Adrenal gland (tissue), 12 donors: ENCODE data around the gene CADM1. TPM values are rescaled to one million over a fixed set of nuclear protein-coding genes. Genes with fewer than 3 reads are reported as not detected.

Experiments
- DNase-seq, 7 donors: peaks; one replicate each; pipeline ENCODE4 v3.0.0-alpha.2; 2019 to 2020
- H3K27ac ChIP-seq, 5 donors: fragments of 200-600 bp; sonication (generic) in 4 of 5; 1 replicate in 3 of 5; 2 replicates in 2 of 5; pipeline versions ENCODE4 v1.5.1 to v1.8.0; 2016 to 2020; ENCODE audit warnings: mild to moderate bottlenecking in 1 of 5
- H3K27me3 ChIP-seq: fragments of 200-600 bp; 2 replicates; pipeline ENCODE4 v1.8.0; 2021
- H3K36me3 ChIP-seq, 2 donors: fragments of 200-600 bp; replicated peaks in 1 of 2; 1 replicate in 1 of 2; 2 replicates in 1 of 2; pipeline versions ENCODE4 v1.5.1 to v1.8.0; 2018 to 2022
- H3K4me1 ChIP-seq, 2 donors: fragments of 200-600 bp; replicated peaks in 1 of 2; 1 replicate in 1 of 2; 2 replicates in 1 of 2; pipeline versions ENCODE4 v1.5.1 to v1.8.0; 2018 to 2021
- H3K4me3 ChIP-seq, 4 donors: fragments of 200-600 bp; sonication (generic) in 3 of 4; one replicate each; pipeline ENCODE4 v1.5.1; 2016 to 2018
- H3K9me3 ChIP-seq, 3 donors: fragments of 200-600 bp; sonication (generic) in 1 of 3; replicated peaks in 1 of 3; 1 replicate in 2 of 3; 2 replicates in 1 of 3; pipeline versions ENCODE4 v1.5.1 to v1.8.0; 2016 to 2021
- POLR2A ChIP-seq, 2 donors: fragments of 450-650 bp; IDR thresholded peaks; one replicate each; pipeline ENCODE4 v1.6.1; 2017; ENCODE audit warnings: antibody characterized with exemption in 2 of 2, mild to moderate bottlenecking in 2 of 2, moderate library complexity in 1 of 2
- WGBS, 4 donors: extraction: QIAGEN DNeasy Blood & Tissue Kit in 2 of 4; methylation state at CpG; one replicate each; pipeline versions ENCODE4 v1.1.5 to v1.1.7; 2013 to 2017; 5-methylcytosine and 5-hydroxymethylcytosine counted together
- intact Hi-C, 2 donors: fragments of 100-400 bp; cut with DNase I; formaldehyde crosslinking; loops; one replicate each; pipeline versions ENCODE4 v1.14.1 to v1.15.0; 2022 to 2023
- polyA plus RNA-seq, 3 donors: library from polyadenylated mRNA; stranded (reverse); fragments of 200-250 nt in 2 of 3; fragments of 350-450 nt in 1 of 3; fragmentation: Illumina TruSeq in 1 of 3; extraction: RNeasy Lipid Tissue Mini Kit (QIAGEN cat#74804) in 1 of 3; gene quantifications; one replicate each; pipeline ENCODE4 v1.2.3, GENCODE V29; 2013 to 2014
- total RNA-seq, 9 donors: library from RNA; depleted of rRNA in 4 of 9; stranded (reverse); fragments of >200 nt in 4 of 9; fragments of 120-200 nt in 1 of 9; fragmentation: NEBNext Ultra II Directional in 1 of 9; extraction: Animal tissue kit (Norgen Biotek cat#: 25700) in 1 of 9; gene quantifications; one replicate each; pipeline versions ENCODE4 v1.1.0 to v1.2.4, GENCODE V29; 2013 to 2023
- TF ChIP-seq, protein P1 (sequence below), 6 experiments: fragments of 450-650 bp in 4 of 6; fragments of 200-600 bp in 2 of 6; sonication (generic) in 1 of 6; IDR thresholded peaks; 1 replicate in 5 of 6; 2 replicates in 1 of 6; pipeline versions ENCODE4 v1.5.1 to v1.8.0; 2016 to 2021; ENCODE audit warnings: antibody characterized with exemption in 6 of 6, mild to moderate bottlenecking in 2 of 6, moderate library complexity in 1 of 6
- donor health status: healthy with polysubstance abuse.
- donor health status: Bipolar disorder and iron deficiency.
- donor health status: DM: yes; HTN: yes; CAD: no.
- donor health status: DM: no; HTN: no; CAD: no.
- donor health status: DM: no; HTN: no; CAD: no.
- donor health status: DM: yes; HTN: yes; CAD: no.

CADM1 gene
- total and polyA plus RNA-seq, 12 donors, result 21.6 to 256 (median 39.8) TPM

DNA sequence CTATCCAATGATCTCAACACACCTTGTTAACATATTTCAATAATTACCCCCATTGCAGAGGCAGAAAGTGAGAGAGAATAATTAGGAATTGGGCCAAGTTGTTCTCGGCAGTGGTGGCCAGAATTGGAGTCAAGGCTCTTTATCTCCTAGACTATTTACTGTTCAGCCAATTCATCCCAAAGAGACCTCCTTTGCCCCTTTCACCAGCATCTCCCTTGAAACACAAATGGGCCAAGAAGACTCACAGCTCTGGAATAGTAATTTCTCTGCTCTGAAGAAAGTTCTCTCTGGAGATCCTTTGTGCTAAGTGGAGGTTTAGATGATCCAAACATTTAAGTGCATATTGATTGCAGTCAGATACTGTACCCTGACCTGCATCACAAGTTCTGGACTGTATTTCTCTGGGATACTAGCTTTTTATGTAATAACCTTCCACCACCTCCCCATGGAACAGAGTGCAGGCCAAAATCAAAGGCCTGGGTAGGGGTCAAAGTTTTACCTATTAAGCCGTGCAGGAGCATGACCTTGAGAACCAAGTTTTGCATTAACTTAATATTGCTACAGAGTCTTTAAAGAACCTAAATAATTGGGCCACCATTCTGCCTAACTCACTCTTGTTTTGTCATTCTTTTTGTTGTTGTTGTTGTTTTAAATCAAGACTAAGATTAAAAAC lies 19.6 kb upstream of the CADM1 start:
- H3K9me3 ChIP-seq, result no peaks in the 10 kb centered on the region
- intact Hi-C loops, result no loop called here
- no peaks in the 10 kb centered on the region for H3K36me3 ChIP-seq
- H3K27me3 ChIP-seq, result peaks cover 7% of the 10 kb centered on the region
- no peak for DNase-seq
- no peak overlapping the region for H3K4me3 ChIP-seq
- H3K27ac ChIP-seq, result no peak overlapping the region
- H3K4me1 ChIP-seq, result no peaks in the 10 kb centered on the region
- no peak for TF ChIP-seq POLR2A (IDR thresholded peaks at IDR 0.05)
- TF ChIP-seq, protein P1, sequence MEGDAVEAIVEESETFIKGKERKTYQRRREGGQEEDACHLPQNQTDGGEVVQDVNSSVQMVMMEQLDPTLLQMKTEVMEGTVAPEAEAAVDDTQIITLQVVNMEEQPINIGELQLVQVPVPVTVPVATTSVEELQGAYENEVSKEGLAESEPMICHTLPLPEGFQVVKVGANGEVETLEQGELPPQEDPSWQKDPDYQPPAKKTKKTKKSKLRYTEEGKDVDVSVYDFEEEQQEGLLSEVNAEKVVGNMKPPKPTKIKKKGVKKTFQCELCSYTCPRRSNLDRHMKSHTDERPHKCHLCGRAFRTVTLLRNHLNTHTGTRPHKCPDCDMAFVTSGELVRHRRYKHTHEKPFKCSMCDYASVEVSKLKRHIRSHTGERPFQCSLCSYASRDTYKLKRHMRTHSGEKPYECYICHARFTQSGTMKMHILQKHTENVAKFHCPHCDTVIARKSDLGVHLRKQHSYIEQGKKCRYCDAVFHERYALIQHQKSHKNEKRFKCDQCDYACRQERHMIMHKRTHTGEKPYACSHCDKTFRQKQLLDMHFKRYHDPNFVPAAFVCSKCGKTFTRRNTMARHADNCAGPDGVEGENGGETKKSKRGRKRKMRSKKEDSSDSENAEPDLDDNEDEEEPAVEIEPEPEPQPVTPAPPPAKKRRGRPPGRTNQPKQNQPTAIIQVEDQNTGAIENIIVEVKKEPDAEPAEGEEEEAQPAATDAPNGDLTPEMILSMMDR (IDR thresholded peaks at IDR 0.05), result no peak
- 46 to 85% (median 65%) methylated on average over 2 of the region's 2 CpGs for WGBS, 4 donors

DNA sequence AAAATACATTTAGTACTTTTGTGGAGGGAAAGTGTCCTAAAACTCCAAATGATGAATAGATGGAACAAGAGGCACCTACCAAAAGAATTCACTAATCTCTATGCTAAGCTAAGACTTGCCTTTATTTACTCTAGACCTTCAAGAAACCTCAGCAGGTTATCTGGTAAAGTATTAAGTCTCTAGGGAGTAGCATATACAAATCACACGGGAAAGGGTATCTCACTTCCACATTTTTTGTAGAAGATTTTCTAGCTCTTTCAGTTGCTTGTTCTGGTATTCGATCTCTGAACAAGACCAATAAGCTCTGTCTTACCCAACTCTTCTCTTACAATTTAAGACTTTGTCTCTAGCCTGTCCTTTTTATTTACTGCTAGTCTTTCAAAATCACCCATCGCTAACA lies 18.1 kb upstream of the CADM1 start:
- H3K4me1 ChIP-seq, result no peaks in the 10 kb centered on the region
- H3K36me3 ChIP-seq, result no peaks in the 10 kb centered on the region
- no peaks in the 10 kb centered on the region for H3K9me3 ChIP-seq
- TF ChIP-seq POLR2A (IDR thresholded peaks at IDR 0.05), result no peak
- TF ChIP-seq, protein P1 (IDR thresholded peaks at IDR 0.05), result no peak
- intact Hi-C loops, result no loop called here
- no peak overlapping the region for H3K4me3 ChIP-seq
- H3K27me3 ChIP-seq, result peaks cover 7% of the 10 kb centered on the region
- no peak for DNase-seq
- H3K27ac ChIP-seq, result no peak overlapping the region
- WGBS, 4 donors, result 81 to 89% (median 85%) methylated on average over 3 of the region's 3 CpGs

DNA sequence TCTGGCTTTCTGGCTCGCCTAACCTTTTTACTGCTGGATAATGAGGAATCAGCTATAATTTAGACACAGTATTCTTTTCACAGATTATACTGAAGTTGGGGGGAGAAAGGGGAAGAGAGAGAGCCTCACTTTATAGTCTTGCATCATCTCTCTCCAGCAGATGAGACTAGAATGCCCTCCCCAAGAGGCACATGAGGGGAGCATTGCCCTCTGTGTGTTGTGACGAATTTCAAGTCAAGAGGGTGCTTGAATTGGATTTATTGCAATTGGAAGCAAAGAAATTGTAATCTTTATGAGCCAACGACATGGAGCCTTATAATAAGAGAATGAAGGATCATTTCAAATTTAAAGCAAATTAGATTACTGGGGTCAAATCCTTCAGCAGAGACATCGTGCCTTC lies 17.6 kb upstream of the CADM1 start:
- H3K4me3 ChIP-seq, result no peak overlapping the region
- H3K27ac ChIP-seq, result no peak overlapping the region
- no peaks in the 10 kb centered on the region for H3K36me3 ChIP-seq
- no peaks in the 10 kb centered on the region for H3K4me1 ChIP-seq
- TF ChIP-seq POLR2A (IDR thresholded peaks at IDR 0.05), result no peak
- TF ChIP-seq, protein P1 (IDR thresholded peaks at IDR 0.05), result no peak
- no peaks in the 10 kb centered on the region for H3K9me3 ChIP-seq
- 67 to 73% (median 70%) methylated on average over 4 of the region's 4 CpGs for WGBS, 4 donors
- intact Hi-C loops, result no loop called here
- no peak for DNase-seq
- H3K27me3 ChIP-seq, result peaks cover 7% of the 10 kb centered on the region

DNA sequence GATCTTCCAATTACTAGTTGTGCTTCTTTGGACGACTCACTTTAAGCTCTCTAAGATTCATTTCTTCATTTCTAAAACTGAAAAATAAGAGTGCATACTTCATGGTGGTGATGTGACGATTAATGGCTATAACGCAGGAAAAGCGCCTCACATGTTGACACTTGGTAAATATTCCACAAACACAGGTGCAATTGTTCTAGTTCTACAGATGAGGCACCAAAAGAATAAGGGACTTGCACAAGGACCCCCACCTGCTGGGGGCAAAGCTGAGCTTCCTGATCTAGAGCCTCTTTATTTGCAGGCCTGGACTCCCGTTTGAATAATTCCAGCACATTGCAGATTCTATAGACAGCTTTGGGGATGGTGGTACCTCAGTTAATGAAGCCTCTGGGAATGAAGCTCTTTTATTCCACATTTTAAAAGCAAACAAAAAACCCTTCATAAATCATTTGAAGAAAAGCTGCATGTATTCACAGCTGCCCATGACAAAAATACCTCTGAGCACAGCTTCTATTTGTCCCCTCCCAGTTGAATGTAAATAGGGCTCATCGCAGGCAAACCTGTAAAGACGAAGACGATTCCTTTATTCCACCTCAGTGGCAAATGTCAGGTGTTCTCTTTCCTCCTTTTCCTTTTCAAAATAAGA lies 14.9 kb upstream of the CADM1 start:
- Histone ChIP-seq H3K9me3 (no peaks in the 10 kb centered on the region), H3K4me1 (no peaks in the 10 kb centered on the region), H3K4me3 (no peak overlapping the region), H3K36me3 (no peaks in the 10 kb centered on the region), H3K27me3 (peaks cover 7% of the 10 kb centered on the region), H3K27ac (no peak overlapping the region)
- DNase-seq, result no peak
- no peak for TF ChIP-seq POLR2A (IDR thresholded peaks at IDR 0.05)
- TF ChIP-seq, protein P1 (IDR thresholded peaks at IDR 0.05), result no peak
- WGBS, 4 donors, result 76 to 86% (median 82%) methylated on average over 8 of the region's 8 CpGs
- intact Hi-C loops, result no loop called here
